Right ventricle myocardium inferior (tissue), 1 donor: ENCODE results near the gene MACROD2. TPM values are rescaled to one million over a fixed set of nuclear protein-coding genes. Genes with fewer than 3 reads are reported as not detected.
A peak's percentile ranks its signal among the peaks of the same experiment; 100 is the strongest.

Source experiments
- ATAC-seq: fragments of 200-7000 bp; cut with Tn5 transposase; one replicate; pipeline ENCODE4 v1.9.1; 2020; ENCODE audit warnings: mild to moderate bottlenecking, moderate library complexity
- DNase-seq: peaks from one replicate; pipeline ENCODE4 v3.0.0; 2021; ENCODE audit errors: missing footprints
- intact Hi-C: fragments of 100-400 bp; cut with DNase I; formaldehyde crosslinking; loops from one replicate; pipeline ENCODE4 v1.11.0; 2022
- total RNA-seq: library from RNA; stranded (reverse); fragmentation: NEBNext Ultra II Directional; extraction: Animal tissue kit (Norgen Biotek cat#: 25700); gene quantifications from one replicate; pipeline ENCODE4 v1.2.1, GENCODE V29; 2021
- donor health status: DM: no; HTN: yes; CAD: no; lungs with severe emphysema.

MACROD2 gene
- total RNA-seq, 1 donor from 2014 or later = 5.0 TPM

GRCh38 chr20:15030826-15031225 is 1035.5 kb downstream of the MACROD2 start:
- intact Hi-C loops = no loop called here
- no peak for ATAC-seq
- no peak for DNase-seq

GRCh38 chr20:15031546-15032351 is 1036.4 kb downstream of the MACROD2 start:
- intact Hi-C loops = no loop called here
- no peak for ATAC-seq
- DNase-seq = no peak

GRCh38 chr20:15032352-15032622 is 1037.0 kb downstream of the MACROD2 start:
- DNase-seq (no peak), ATAC-seq (no peak)
- intact Hi-C loops = no loop called here

- DNase-seq (no peak), ATAC-seq (no peak)
- intact Hi-C loops = no loop called here
Observed at GRCh38 chr20:15033269-15033668, 1038.0 kb downstream of the MACROD2 start.

GRCh38 chr20:15033891-15034290 is 1038.6 kb downstream of the MACROD2 start:
- ATAC-seq (no peak), DNase-seq (no peak)
- intact Hi-C loops = no loop called here

GRCh38 chr20:15036948-15037347 is 1041.6 kb downstream of the MACROD2 start:
- intact Hi-C loops = no loop called here
- ATAC-seq = no peak

GRCh38 chr20:15039088-15039752 is 1043.9 kb downstream of the MACROD2 start:
- ATAC-seq (no peak), DNase-seq (no peak)
- intact Hi-C loops = no loop called here

More at GRCh38 chr20:15036948-15037347, 1041.6 kb downstream of the MACROD2 start:
- no peak for DNase-seq

- intact Hi-C loops = no loop called here
- ATAC-seq (no peak), DNase-seq (no peak)
Observed at GRCh38 chr20:15042723-15043122, 1047.4 kb downstream of the MACROD2 start.

GRCh38 chr20:15045246-15045645 is 1049.9 kb downstream of the MACROD2 start:
- DNase-seq (peak; percentile 72), ATAC-seq (peak; percentile 86)
- intact Hi-C loops = no loop called here

- intact Hi-C loops = no loop called here
- ATAC-seq (no peak), DNase-seq (no peak)
Observed at GRCh38 chr20:15047042-15047441, 1051.7 kb downstream of the MACROD2 start.

GRCh38 chr20:15047601-15048000 is 1052.3 kb downstream of the MACROD2 start:
- ATAC-seq = no peak
- intact Hi-C loops = no loop called here

GRCh38 chr20:15056246-15056645 is 1060.9 kb downstream of the MACROD2 start:
- ATAC-seq (no peak), DNase-seq (no peak)
- intact Hi-C loops = no loop called here

More at GRCh38 chr20:15047601-15048000, 1052.3 kb downstream of the MACROD2 start:
- DNase-seq = no peak

- DNase-seq = no peak
- no peak for ATAC-seq
- intact Hi-C loops = no loop called here
Observed at GRCh38 chr20:15058841-15059240, 1063.5 kb downstream of the MACROD2 start.

GRCh38 chr20:15059438-15059837 is 1064.1 kb downstream of the MACROD2 start:
- intact Hi-C loops = no loop called here
- ATAC-seq (no peak), DNase-seq (no peak)

GRCh38 chr20:15060265-15061060 is 1065.1 kb downstream of the MACROD2 start:
- DNase-seq = no peak
- no peak for ATAC-seq
- intact Hi-C loops = no loop called here

GRCh38 chr20:15061061-15061430 is 1065.7 kb downstream of the MACROD2 start:
- intact Hi-C loops = no loop called here
- ATAC-seq = no peak
- DNase-seq = no peak

- intact Hi-C loops = no loop called here
- no peak for ATAC-seq
Observed at GRCh38 chr20:15061955-15062354, 1066.6 kb downstream of the MACROD2 start.

GRCh38 chr20:15063081-15063480 is 1067.8 kb downstream of the MACROD2 start:
- intact Hi-C loops = no loop called here
- no peak for DNase-seq
- no peak for ATAC-seq

More at GRCh38 chr20:15061955-15062354, 1066.6 kb downstream of the MACROD2 start:
- peak; percentile 35 for DNase-seq

GRCh38 chr20:15064741-15065140 is 1069.4 kb downstream of the MACROD2 start:
- no peak for ATAC-seq
- DNase-seq = no peak
- intact Hi-C loops = no loop called here

- ATAC-seq (no peak), DNase-seq (no peak)
- intact Hi-C loops = no loop called here
Observed at GRCh38 chr20:15065794-15066193, 1070.5 kb downstream of the MACROD2 start.
